ENCODE measurements around the gene ACTL10. TPM values are rescaled to one million over a fixed set of nuclear protein-coding genes. Genes with fewer than 3 reads are reported as not detected.
A peak's percentile ranks its signal among the peaks of the same experiment; 100 is the strongest.

The ACTL10 gene
- total and polyA plus RNA-seq, 2 of the 13 experiments (the other 11 are each of a cell fraction or from before 2014, with no cell fraction given), result not detected

GRCh38 chr20:33693741-33694638 lies 27.2 kb downstream of the ACTL10 start (continued):
- TF ChIP-seq HNRNPLL (IDR thresholded peaks at IDR 0.05; ENCODE audit: low read depth, low read length, poor library complexity, severe bottlenecking), result peak; percentile 24
- 0 out of 2 replicates have a peak, but pooled peaks have one; percentile 14 for TF ChIP-seq POGZ (CRISPR knock-in tag; IDR thresholded peaks at IDR 0.05)
- no peak for TF ChIP-seq ZNF343 (CRISPR knock-in tag; IDR thresholded peaks at IDR 0.05)

GRCh38 chr20:33694639-33695012 lies 27.9 kb downstream of the ACTL10 start:
- no peaks in the 10 kb centered on the region for H3K79me2 ChIP-seq (ENCODE audit: insufficient read depth, low read length)
- no peak for DNase-seq (ENCODE audit: low spot score)
- no peaks in the 10 kb centered on the region for H3K36me3 ChIP-seq (replicated peaks in 1 of 2; ENCODE audit: control insufficient read depth in 1 of 2, insufficient read depth in 2 of 2, low read length in 2 of 2)
- no TSS peak for BruUV-seq (replicated peaks)
- no peak; the same call in 2 of the 3 replicates for ATAC-seq
- intact Hi-C loops (cut with micrococcal nuclease; ENCODE audit: unreplicated experiment), result no loop called here
- no peak for FAIRE-seq
- H3K27ac ChIP-seq (ENCODE audit: extremely low read length, insufficient read depth, low read length), result no peak overlapping the region
- H4K20me1 ChIP-seq (ENCODE audit: insufficient read depth, low read length), result no peaks in the 10 kb centered on the region
- H3K4me3 ChIP-seq (replicated peaks in 1 of 3; ENCODE audit: insufficient read depth in 1 of 3, low read depth in 2 of 3, low read length in 3 of 3), result no peak overlapping the region
- peaks cover 52% of the 10 kb centered on the region for H3K4me1 ChIP-seq (ENCODE audit: insufficient read depth, low read length)
- no peaks in the 10 kb centered on the region for H3K27me3 ChIP-seq (ENCODE audit: control insufficient read depth in 1 of 2, insufficient read depth in 2 of 2, low read length in 2 of 2)
- no peak overlapping the region for H2AFZ ChIP-seq (ENCODE audit: low read length)
- no peak overlapping the region for H3K9ac ChIP-seq (ENCODE audit: insufficient read depth, low read depth, low read length)
- H3K4me2 ChIP-seq (ENCODE audit: low read depth, low read length), result no peak overlapping the region
- POLR2A ChIA-PET, result interaction anchor here (2.0 kb wide), 1 partner anchor 9 kb away, joined by 6 read pairs; no protein-coding TSS in a partner anchor
- 64% methylated on average over 6 of the region's 6 CpGs for WGBS (ENCODE audit: low lambda C conversion rate)
- no peaks in the 10 kb centered on the region for H3K9me3 ChIP-seq (ENCODE audit: low read length)
- no peak for TF ChIP-seq TRIM24 (CRISPR knock-in tag; IDR thresholded peaks at IDR 0.05)
- 0 out of 2 replicates have a peak, but pooled peaks have one; percentile 15 for TF ChIP-seq ZFP91 (CRISPR knock-in tag; IDR thresholded peaks at IDR 0.05; ENCODE audit: borderline replicate concordance)
- no peak for TF ChIP-seq ZNF232 (CRISPR knock-in tag; IDR thresholded peaks at IDR 0.05; ENCODE audit: borderline replicate concordance)
- 0 out of 2 replicates have a peak, but pooled peaks have one; percentile 2 for TF ChIP-seq ZBTB4 (CRISPR knock-in tag; IDR thresholded peaks at IDR 0.05; ENCODE audit: borderline replicate concordance)
- TF ChIP-seq ZNF788 (CRISPR knock-in tag; IDR thresholded peaks at IDR 0.05; ENCODE audit: borderline replicate concordance), result 0 out of 2 replicates have a peak, but pooled peaks have one; percentile 35
- TF ChIP-seq ZNF558 (CRISPR knock-in tag; IDR thresholded peaks at IDR 0.05; ENCODE audit: borderline replicate concordance), result no peak
- CTCF ChIA-PET (ENCODE audit: low intra/inter-chr PET ratio, low total read pairs), result no interaction called here
- in situ Hi-C loops (cut with HindIII; ENCODE audit: extremely low pct_ligation_motif_present, low pct_unique_long_range_greater_than_20kb), result no loop called here
